ENCODE measurements around the gene NENF.
"Not testable (repeated sequence)": the region's sequence is repeated elsewhere in the genome, so short reads cannot be mapped to it uniquely, and the experiment has no call there.

NENF gene

GRCh38 chr1:212461916-212462660 lies 29.4 kb downstream of the NENF start:
- no peak for DNase-seq

GRCh38 chr1:212463565-212464285 lies 31.0 kb downstream of the NENF start:
- no peak for DNase-seq

DNA sequence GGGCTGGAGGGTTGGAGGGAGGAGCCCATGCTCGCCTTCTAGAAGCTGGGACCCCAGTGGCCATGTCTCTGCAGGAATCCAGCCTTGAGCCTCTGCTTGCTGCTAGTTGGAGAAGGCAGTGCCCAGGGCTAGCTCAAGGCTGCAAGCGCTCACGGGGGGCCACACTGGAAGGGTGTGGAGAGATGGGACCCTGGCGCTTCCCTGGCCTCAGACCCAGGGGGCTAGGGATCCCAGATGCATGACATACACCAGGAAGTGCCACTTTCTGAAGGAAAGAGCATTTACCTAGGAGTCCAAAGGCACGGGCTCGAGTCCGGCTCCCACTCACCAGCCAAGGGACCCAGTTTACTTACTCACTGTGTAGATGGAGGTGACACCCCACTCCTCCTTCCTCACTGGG lies 32.6 kb downstream of the NENF start:
- DNase-seq, result no peak

- no peak for DNase-seq
Observed at GRCh38 chr1:212466437-212466836, 33.7 kb downstream of the NENF start.

DNA sequence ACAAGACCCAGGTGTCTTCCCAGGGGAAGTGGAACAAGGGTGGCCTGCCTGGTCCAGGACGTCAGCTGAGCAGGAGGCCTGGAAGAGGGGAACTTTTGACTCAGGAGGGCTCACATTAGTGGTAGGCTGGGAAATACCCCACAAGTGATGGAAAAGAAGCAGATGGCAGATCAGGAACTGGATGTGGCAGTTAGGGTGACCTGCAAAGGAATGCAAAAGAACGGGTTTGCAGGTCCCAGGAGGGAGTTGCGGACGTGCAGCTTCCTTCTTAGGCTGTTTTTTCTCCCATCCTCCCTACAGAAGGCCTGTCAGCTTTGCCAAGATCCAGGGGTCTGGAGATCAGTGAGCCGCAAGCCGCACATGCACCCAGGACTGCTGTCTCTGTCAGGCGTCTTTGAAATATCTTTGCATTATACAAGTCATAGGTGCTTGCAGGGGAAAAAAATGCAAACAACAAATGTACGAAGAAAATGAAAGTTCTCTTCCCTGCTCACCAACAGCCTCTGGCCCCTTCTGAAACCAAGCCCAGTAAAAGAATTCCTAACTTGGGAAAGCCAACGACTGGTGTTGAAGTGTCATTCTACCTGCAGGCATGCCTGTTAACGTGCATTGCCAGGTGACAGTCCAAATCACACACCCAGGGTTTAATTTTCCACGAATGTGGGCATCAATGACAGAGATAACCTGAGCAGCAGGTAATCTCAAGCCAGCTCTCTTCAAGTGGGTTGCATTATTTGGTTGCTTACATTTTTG lies 34.4 kb downstream of the NENF start:
- no peak for DNase-seq

- no peak for DNase-seq
Observed at GRCh38 chr1:212467843-212468482, 35.2 kb downstream of the NENF start.

- DNase-seq, result no peak
Observed at GRCh38 chr1:212470059-212470458, 37.3 kb downstream of the NENF start.

DNA sequence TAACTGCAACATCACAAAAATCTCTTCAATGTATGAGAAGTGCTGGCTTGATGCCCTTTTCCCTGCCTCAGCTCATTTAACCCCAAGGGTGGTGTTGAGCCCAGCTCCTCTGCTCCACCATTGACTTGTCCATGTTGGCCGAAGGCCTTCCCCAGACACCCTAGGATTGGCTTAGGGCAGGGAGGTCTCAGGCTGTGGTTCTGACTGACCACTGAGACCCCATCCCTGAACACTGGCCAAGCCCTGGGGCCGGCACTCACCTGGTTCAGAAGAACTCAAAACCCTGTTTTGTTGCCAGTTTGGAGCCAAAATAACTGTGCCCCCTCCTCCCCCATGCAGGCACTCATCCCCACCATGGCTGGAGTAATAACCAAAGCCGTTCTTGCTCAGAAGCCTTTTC lies 38.6 kb downstream of the NENF start:
- DNase-seq, result no peak

DNA sequence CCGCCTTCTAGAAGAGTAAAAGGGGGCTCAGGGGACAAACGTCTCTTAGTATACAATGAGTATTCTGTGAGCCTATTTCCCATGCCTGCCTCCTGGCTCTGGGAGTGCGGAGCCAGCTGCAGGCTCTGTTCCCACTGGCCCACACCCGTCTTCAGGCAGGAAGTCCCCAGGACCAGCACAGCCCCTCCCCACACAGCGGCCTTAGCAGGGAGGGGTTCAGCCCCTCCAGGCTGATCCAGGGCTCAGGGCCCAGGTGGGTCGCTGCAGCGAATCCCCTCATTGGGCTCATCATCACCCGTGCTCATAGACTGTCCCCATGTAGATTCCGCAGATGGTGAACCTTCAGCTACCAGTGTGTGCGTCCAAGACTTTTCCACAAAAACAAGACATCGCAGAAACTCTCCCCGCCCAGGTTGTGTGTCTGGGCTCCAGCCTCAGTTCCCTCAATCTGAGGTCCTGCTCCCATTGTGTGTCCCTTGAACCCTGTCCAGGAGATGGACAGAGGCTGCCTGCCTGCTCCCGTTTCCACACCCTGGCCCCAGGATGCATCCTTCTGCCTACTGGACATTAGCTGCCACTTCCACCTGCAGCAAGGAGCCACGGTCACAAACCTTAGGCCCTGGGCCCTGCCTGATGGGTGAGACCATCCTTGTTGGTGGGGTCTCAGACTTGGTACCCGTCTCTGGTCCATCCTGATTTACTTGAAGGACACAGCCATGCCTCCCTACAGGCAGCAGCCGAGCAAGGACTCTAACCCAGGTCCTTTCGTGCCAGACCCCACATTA lies 39.4 kb downstream of the NENF start:
- no peak for DNase-seq

DNA sequence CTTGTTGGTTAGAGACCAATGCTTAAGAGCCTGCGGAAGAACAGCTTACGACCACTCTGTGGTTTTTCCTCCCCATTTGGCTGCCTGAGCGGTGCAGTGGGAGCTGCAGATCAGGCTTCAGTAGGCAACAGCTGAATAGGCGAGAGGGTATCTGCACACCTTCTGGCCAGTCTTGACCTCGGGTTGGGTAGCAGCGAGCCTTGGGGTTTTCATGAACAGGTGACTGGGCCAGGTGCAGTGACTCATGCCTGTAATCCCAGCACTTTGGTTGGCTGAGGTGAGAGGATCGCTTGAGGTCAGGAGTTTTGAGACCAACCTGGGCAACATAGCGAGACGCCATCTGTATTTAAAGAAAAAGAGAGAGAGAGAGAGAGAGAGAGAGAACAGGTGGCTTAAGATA lies 41.0 kb downstream of the NENF start:
- no peak for DNase-seq

GRCh38 chr1:212475151-212475550 lies 42.4 kb downstream of the NENF start:
- no peak for DNase-seq

DNA sequence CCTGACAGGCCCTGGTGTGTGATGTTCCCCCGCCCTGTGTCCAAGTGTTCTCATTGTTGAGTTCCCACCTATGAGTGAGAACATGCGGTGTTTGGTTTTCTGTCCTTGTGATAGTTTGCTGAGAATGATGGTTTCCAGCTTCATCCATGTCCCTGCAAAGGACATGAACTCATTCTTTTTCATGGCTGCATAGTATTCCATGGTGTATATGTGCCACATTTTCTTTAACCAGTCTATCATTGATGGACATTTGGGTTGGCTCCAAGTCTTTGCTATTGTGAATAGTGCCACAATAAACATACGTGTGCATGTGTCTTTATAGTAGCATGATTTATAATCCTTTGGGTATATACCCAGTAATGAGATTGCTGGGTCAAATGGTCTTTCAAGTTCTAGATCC lies 43.1 kb downstream of the NENF start:
- DNase-seq, result not testable (repeated sequence)

GRCh38 chr1:212477014-212477679 lies 44.4 kb downstream of the NENF start:
- DNase-seq, result peak; percentile 85

- no peak for DNase-seq
Observed at GRCh38 chr1:212477680-212478466, 45.2 kb downstream of the NENF start.

GRCh38 chr1:212478467-212479025 lies 45.8 kb downstream of the NENF start:
- DNase-seq, result no peak

DNA sequence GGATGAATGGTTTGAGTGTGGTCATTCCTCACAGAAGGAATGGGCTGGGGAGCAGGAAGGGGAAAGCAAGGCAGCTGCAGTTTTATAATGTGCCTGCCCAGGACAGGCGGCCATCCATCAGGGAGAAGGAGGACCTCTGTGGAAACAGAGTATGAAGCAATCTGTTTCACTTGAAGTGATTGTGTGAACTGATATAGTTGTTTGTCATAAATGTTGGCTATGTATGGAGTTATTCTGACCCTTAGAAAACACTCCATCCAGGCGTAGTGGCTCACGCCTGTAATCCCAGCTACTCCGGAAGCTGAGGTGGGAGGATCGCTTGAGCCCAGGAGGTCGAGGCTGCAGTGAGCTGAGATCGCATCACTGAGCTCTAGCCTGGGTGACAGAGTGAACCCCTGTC lies 46.5 kb downstream of the NENF start:
- DNase-seq, result no peak

DNA sequence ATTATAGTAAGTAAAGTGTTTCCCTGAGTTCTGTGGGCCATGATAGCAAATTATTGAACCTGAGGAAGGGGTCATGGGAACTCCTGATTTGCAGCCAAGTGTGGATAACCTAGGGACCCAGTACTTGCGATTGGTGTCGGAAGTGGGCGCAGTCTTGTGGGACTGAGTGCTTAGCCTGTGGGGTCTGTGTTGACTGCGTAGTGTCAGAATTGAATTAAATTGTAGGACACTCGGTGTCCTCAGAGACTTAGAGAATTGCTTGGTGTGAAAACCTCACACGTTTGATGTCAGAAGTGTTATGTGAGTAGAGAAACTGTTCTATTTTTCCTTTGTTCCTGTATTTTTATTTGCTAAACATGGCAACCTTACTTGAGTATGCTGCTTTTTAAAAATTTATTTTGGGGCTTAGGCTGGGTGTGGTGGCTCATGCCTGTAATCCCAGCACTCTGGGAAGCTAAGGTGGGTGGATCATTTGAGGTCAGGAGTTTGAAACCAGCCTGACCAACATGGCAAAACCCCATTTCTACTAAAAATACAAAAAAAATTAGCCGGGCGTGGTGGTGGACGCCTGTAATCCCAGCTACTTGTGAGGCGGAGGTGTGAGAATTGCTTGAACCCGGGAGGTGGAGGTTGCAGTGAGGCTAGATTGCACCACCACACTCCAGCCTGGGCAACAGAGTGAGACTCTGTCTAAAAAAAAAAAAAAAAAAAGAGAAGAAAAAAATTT lies 48.2 kb downstream of the NENF start:
- DNase-seq, result peak; percentile 17

GRCh38 chr1:212481438-212481767 lies 48.7 kb downstream of the NENF start:
- no peak for DNase-seq

DNA sequence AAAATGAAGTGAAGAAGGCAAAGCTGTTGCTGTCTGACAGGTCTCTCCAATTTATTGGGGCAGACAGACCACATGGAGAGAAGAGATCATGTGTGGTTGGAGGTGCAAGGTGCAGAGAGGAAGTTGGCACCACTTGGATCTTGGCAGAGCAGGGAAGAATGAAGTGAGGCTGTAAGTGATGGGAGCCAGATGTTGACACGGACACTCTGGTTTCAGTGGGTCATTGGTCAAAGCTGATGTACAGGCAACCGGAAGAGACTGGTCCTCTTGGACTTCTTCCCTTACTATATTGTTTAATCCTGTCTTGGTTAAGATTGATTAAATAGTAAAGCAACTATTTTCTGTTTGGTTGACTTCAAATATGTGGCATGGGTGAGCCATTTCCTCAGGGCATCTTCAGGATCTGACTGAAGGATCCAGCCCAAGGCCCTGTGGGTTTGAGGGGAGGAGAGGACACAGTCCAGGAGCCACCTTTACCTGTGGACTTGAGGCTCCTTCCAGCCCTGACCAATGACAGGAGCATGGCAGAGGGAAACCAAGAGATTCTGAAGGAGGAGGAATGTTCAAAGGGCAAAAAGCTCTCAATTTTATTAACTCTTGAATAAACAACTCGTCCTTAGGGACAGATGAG lies 49.4 kb downstream of the NENF start:
- DNase-seq, result no peak
